HAP-1 (cell line): ENCODE data around the gene ERC2.

Experiments
- DNase-seq, 2 experiments: peaks; one replicate each; pipeline ENCODE4 v3.0.0-alpha.2; 2016 to 2020; ENCODE audit warnings: low spot score in 2 of 2
- H3K27me3 ChIP-seq: fragments of 250-450 bp; sonication (Bioruptor Pico); 2 replicates; pipeline ENCODE4 v1.5.1; 2020; ENCODE audit warnings: low read depth, mild to moderate bottlenecking, moderate library complexity
- H3K36me3 ChIP-seq: fragments of 250-450 bp; sonication (Bioruptor Pico); replicated peaks from 2 replicates; pipeline ENCODE4 v1.5.1; 2020; ENCODE audit warnings: mild to moderate bottlenecking
- H3K4me1 ChIP-seq: fragments of 250-450 bp; sonication (Bioruptor Pico); 2 replicates; pipeline ENCODE4 v1.5.1; 2020; ENCODE audit warnings: mild to moderate bottlenecking
- H3K4me3 ChIP-seq: fragments of 250-450 bp; sonication (Bioruptor Pico); 2 replicates; pipeline ENCODE4 v1.5.1; 2020; ENCODE audit warnings: mild to moderate bottlenecking, moderate library complexity
- H3K9me3 ChIP-seq: fragments of 250-450 bp; sonication (Bioruptor Pico); 2 replicates; pipeline ENCODE4 v1.5.1; 2020; ENCODE audit warnings: mild to moderate bottlenecking, moderate library complexity
- in situ Hi-C: fragments of 300-500 bp; cut with MboI; formaldehyde crosslinking; loops from 3 replicates; pipeline ENCODE4 v1.14.3; 2020; ENCODE audit warnings: low sequenced_read_pairs, inconsistent platforms, mixed read lengths

ERC2 gene

GRCh38 chr3:55473788-55474187, 994.5 kb downstream of the ERC2 start:
- no peaks in the 10 kb centered on the region for H3K27me3 ChIP-seq
- in situ Hi-C loops: no loop called here
- peaks cover 4% of the 10 kb centered on the region for H3K4me1 ChIP-seq
- H3K9me3 ChIP-seq: no peaks in the 10 kb centered on the region
- no peak for DNase-seq
- H3K4me3 ChIP-seq: no peak overlapping the region
- peaks cover 5% of the 10 kb centered on the region for H3K36me3 ChIP-seq

- DNase-seq: no peak
- Histone ChIP-seq H3K36me3 (peaks cover 3% of the 10 kb centered on the region; the same call in 1 of the 2 replicates), H3K4me3 (no peak overlapping the region), H3K4me1 (peaks cover 7% of the 10 kb centered on the region), H3K27me3 (no peaks in the 10 kb centered on the region), H3K9me3 (no peaks in the 10 kb centered on the region)
- in situ Hi-C loops: no loop called here
Measured at GRCh38 chr3:55471522-55472280, 996.6 kb downstream of the ERC2 start.

GRCh38 chr3:55471084-55471483, 997.2 kb downstream of the ERC2 start:
- H3K9me3 ChIP-seq: no peaks in the 10 kb centered on the region
- no peaks in the 10 kb centered on the region; the same call in 1 of the 2 replicates for H3K36me3 ChIP-seq
- H3K4me3 ChIP-seq: no peak overlapping the region
- no peaks in the 10 kb centered on the region for H3K27me3 ChIP-seq
- in situ Hi-C loops: no loop called here
- peaks cover 3% of the 10 kb centered on the region; the same call in 1 of the 2 replicates for H3K4me1 ChIP-seq
- no peak for DNase-seq

- no peaks in the 10 kb centered on the region; the same call in 1 of the 2 replicates for H3K36me3 ChIP-seq
- H3K4me1 ChIP-seq: peaks cover 3% of the 10 kb centered on the region; the same call in 1 of the 2 replicates
- DNase-seq: no peak
- in situ Hi-C loops: no loop called here
- H3K4me3 ChIP-seq: no peak overlapping the region
- H3K27me3 ChIP-seq: no peaks in the 10 kb centered on the region
- H3K9me3 ChIP-seq: no peaks in the 10 kb centered on the region
Measured at GRCh38 chr3:55469957-55470526, 998.2 kb downstream of the ERC2 start.

GRCh38 chr3:55468251-55468650, 1000.0 kb downstream of the ERC2 start:
- no peaks in the 10 kb centered on the region; the same call in 1 of the 2 replicates for H3K36me3 ChIP-seq
- DNase-seq: no peak

GRCh38 chr3:55467099-55467498, 1001.2 kb downstream of the ERC2 start:
- no peaks in the 10 kb centered on the region for H3K27me3 ChIP-seq
- no peaks in the 10 kb centered on the region; the same call in 1 of the 2 replicates for H3K36me3 ChIP-seq
- H3K9me3 ChIP-seq: no peaks in the 10 kb centered on the region
- no peak overlapping the region for H3K4me3 ChIP-seq
- H3K4me1 ChIP-seq: peaks cover 3% of the 10 kb centered on the region; the same call in 1 of the 2 replicates
- DNase-seq: no peak
- in situ Hi-C loops: no loop called here

More at GRCh38 chr3:55468251-55468650, 1000.0 kb downstream of the ERC2 start:
- peaks cover 3% of the 10 kb centered on the region; the same call in 1 of the 2 replicates for H3K4me1 ChIP-seq
- no peaks in the 10 kb centered on the region for H3K9me3 ChIP-seq
- H3K27me3 ChIP-seq: no peaks in the 10 kb centered on the region
- H3K4me3 ChIP-seq: no peak overlapping the region
- in situ Hi-C loops: no loop called here

GRCh38 chr3:55466526-55466925, 1001.7 kb downstream of the ERC2 start:
- H3K36me3 ChIP-seq: no peaks in the 10 kb centered on the region; the same call in 1 of the 2 replicates
- no peaks in the 10 kb centered on the region for H3K27me3 ChIP-seq
- DNase-seq: no peak
- peaks cover 3% of the 10 kb centered on the region; the same call in 1 of the 2 replicates for H3K4me1 ChIP-seq
- no peaks in the 10 kb centered on the region for H3K9me3 ChIP-seq
- no peak overlapping the region for H3K4me3 ChIP-seq
- in situ Hi-C loops: no loop called here

- no peaks in the 10 kb centered on the region for H3K36me3 ChIP-seq
- in situ Hi-C loops: no loop called here
- H3K4me3 ChIP-seq: no peak overlapping the region
- H3K4me1 ChIP-seq: no peaks in the 10 kb centered on the region
- H3K27me3 ChIP-seq: no peaks in the 10 kb centered on the region
- no peak for DNase-seq
- H3K9me3 ChIP-seq: no peaks in the 10 kb centered on the region
Measured at GRCh38 chr3:55461896-55462295, 1006.4 kb downstream of the ERC2 start.

- H3K4me1 ChIP-seq: no peaks in the 10 kb centered on the region
- in situ Hi-C loops: no loop called here
Measured at GRCh38 chr3:55459838-55460237, 1008.4 kb downstream of the ERC2 start.

More at GRCh38 chr3:55459838-55460237, 1008.4 kb downstream of the ERC2 start:
- Histone ChIP-seq H3K4me3 (no peak overlapping the region), H3K27me3 (no peaks in the 10 kb centered on the region), H3K36me3 (no peaks in the 10 kb centered on the region), H3K9me3 (no peaks in the 10 kb centered on the region)
- no peak for DNase-seq
